Epithelial cell of esophagus (primary cell): Measurements from ENCODE around the gene CSF1R.

Source experiments
- DNase-seq: peaks from one replicate; pipeline ENCODE4 v3.0.0; 2010; ENCODE audit warnings: low read depth
- H3K4me3 ChIP-seq: 2 replicates; pipeline ENCODE4 v1.5.1; 2011; ENCODE audit warnings: mild to moderate bottlenecking, low read length, control low read depth
- CTCF ChIP-seq: IDR thresholded peaks from 2 replicates; pipeline ENCODE4 v1.5.1; 2011; ENCODE audit warnings: low read depth, mild to moderate bottlenecking, low read length, control low read depth, inconsistent platforms; ENCODE audit not compliant: insufficient read depth; ENCODE audit errors: missing control alignments

The CSF1R gene

GRCh38 chr5:150066436-150066835, 19.9 kb downstream of the CSF1R start:
- no peak overlapping the region for H3K4me3 ChIP-seq
- no peak for DNase-seq
- TF ChIP-seq CTCF, result no peak

- H3K4me3 ChIP-seq, result no peak overlapping the region
- no peak for DNase-seq
- TF ChIP-seq CTCF, result no peak
These were observed 20.5 kb downstream of the CSF1R start for GRCh38 chr5:150065886-150066285.

GRCh38 chr5:150065346-150065745, 21.0 kb downstream of the CSF1R start:
- no peak for DNase-seq
- TF ChIP-seq CTCF, result no peak
- no peak overlapping the region for H3K4me3 ChIP-seq

- H3K4me3 ChIP-seq, result no peak overlapping the region
- no peak for TF ChIP-seq CTCF
- no peak for DNase-seq
These were observed 21.6 kb downstream of the CSF1R start for GRCh38 chr5:150064681-150065220.

- H3K4me3 ChIP-seq, result no peak overlapping the region
- DNase-seq, result no peak
- no peak for TF ChIP-seq CTCF
These were observed 22.7 kb downstream of the CSF1R start for GRCh38 chr5:150063638-150064037.

- no peak overlapping the region for H3K4me3 ChIP-seq
- DNase-seq, result no peak
- no peak for TF ChIP-seq CTCF
These were observed 24.0 kb downstream of the CSF1R start for GRCh38 chr5:150062216-150062922.

- no peak for DNase-seq
- no peak overlapping the region for H3K4me3 ChIP-seq
- no peak for TF ChIP-seq CTCF
These were observed 24.8 kb downstream of the CSF1R start for GRCh38 chr5:150061538-150061995.
